ENCODE measurements around the gene TEX52. TPM values are rescaled to one million over a fixed set of nuclear protein-coding genes. Genes with fewer than 3 reads are reported as not detected.

Gene TEX52
- total and polyA plus RNA-seq, 2 of the 8 experiments (the other 6 are each of a cell fraction or from before 2014, with no cell fraction given), result not detected

DNA sequence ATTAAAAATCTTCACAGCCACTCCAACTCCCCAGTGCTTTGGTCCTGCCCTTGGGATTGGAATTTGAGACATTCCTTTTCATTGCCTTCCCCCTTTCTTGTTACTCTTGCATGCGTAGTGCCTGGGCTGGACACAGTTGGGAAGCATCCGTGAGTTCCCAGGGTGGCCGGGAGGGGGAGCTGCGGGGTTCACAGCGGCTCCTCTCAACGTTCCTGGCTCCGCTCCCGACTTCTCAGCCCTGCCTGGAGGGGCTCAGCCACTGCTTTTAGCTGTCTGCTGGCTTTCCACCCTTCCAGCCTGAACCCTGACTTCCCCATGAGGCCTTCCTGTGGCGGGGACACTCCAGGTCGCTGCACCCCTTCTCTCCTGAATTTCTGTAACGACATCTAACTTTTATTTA lies 3.2 kb downstream of the TEX52 start (continued):
- TF ChIP-seq, protein P1, sequence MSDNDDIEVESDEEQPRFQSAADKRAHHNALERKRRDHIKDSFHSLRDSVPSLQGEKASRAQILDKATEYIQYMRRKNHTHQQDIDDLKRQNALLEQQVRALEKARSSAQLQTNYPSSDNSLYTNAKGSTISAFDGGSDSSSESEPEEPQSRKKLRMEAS (IDR thresholded peaks at IDR 0.05), result 0 out of 2 replicates have a peak, but pooled peaks have one; percentile 19
